ENCODE data around the gene B9D2.

DNA sequence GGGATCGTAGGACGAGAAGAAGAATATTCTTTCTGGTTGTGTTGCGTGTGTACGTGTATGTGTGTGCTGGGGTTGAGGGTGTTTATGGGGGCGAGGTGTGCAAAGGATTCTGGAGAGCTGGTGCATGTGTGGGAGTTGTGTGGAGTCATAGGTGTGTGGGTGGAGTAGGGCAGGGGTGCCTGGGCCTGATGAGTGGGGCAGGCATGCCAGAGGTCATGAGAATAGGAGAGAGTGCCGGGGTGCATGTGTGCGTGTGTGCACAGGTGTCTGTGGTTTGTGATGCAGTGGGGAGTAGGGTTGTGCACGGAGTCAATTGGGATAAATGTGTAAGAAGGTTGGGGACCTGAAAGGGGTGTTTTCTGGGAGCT is 13.0 kb upstream of the B9D2 start:
- TF ChIP-seq, protein P1, sequence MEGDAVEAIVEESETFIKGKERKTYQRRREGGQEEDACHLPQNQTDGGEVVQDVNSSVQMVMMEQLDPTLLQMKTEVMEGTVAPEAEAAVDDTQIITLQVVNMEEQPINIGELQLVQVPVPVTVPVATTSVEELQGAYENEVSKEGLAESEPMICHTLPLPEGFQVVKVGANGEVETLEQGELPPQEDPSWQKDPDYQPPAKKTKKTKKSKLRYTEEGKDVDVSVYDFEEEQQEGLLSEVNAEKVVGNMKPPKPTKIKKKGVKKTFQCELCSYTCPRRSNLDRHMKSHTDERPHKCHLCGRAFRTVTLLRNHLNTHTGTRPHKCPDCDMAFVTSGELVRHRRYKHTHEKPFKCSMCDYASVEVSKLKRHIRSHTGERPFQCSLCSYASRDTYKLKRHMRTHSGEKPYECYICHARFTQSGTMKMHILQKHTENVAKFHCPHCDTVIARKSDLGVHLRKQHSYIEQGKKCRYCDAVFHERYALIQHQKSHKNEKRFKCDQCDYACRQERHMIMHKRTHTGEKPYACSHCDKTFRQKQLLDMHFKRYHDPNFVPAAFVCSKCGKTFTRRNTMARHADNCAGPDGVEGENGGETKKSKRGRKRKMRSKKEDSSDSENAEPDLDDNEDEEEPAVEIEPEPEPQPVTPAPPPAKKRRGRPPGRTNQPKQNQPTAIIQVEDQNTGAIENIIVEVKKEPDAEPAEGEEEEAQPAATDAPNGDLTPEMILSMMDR (conservative IDR thresholded peaks at IDR 0.05): no peak
- TF ChIP-seq EZH2 (IDR thresholded peaks at IDR 0.05; ENCODE audit: low read depth): no peak
